ENCODE data around the gene NUMBL. TPM values are rescaled to one million over a fixed set of nuclear protein-coding genes. Genes with fewer than 3 reads are reported as not detected.

Gene NUMBL
- total RNA-seq, 1 donor from 2014 or later, result 6.4 TPM

- H3K27ac Mint-ChIP-seq, result no peak overlapping the region
- Histone ChIP-seq H3K27me3 (peaks cover 1% of the 10 kb centered on the region), H3K27ac (no peak overlapping the region), H3K9ac (no peak overlapping the region), H3K9me3 (ENCODE audit: low read depth) (no peaks in the 10 kb centered on the region), H4K20me1 (ENCODE audit: low read depth) (peaks cover 14% of the 10 kb centered on the region), H3K4me1 (peaks cover under 1% of the 10 kb centered on the region), H3K4me2 (no peak overlapping the region), H2AFZ (replicated peaks) (no peak overlapping the region), H3K79me2 (ENCODE audit: low read depth) (no peaks in the 10 kb centered on the region), H3F3A (ENCODE audit: low read depth) (peaks cover 18% of the 10 kb centered on the region), H3K36me3 (peaks cover 5% of the 10 kb centered on the region), H3K4me3 (no peak overlapping the region)
- no peak for TF ChIP-seq EZH2 (IDR thresholded peaks at IDR 0.05)
- TF ChIP-seq CTCF (IDR thresholded peaks at IDR 0.05), result no peak
- no peak for TF ChIP-seq EZH2phosphoT487 (IDR thresholded peaks at IDR 0.05)
- H3K36me3 Mint-ChIP-seq, result peaks cover 30% of the 10 kb centered on the region
- H3K9me3 Mint-ChIP-seq, result no peaks in the 10 kb centered on the region
- H3K4me1 Mint-ChIP-seq, result peaks cover 13% of the 10 kb centered on the region
- peaks cover 5% of the 10 kb centered on the region for H3K27me3 Mint-ChIP-seq (ENCODE audit: insufficient read depth, low read depth)
- no peak for DNase-seq (ENCODE audit: low spot score)
- no peak overlapping the region for H3K4me3 Mint-ChIP-seq
Observed at GRCh38 chr19:40617961-40618360, 72.5 kb downstream of the NUMBL start.

DNA sequence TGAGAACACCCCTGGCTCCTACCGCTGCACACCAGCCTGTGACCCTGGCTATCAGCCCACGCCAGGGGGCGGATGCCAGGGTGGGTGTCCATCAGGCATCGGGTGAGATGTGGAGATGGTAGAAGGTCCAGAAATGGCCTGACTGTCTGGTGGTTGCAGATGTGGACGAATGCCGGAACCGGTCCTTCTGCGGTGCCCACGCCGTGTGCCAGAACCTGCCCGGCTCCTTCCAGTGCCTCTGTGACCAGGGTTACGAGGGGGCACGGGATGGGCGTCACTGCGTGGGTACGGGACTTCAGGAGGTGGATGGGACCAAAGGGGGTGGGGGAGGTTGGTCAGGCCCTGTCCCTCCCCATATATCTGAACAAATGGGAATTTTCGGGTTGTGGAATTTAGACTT is 73.5 kb downstream of the NUMBL start:
- Histone ChIP-seq H3K4me1 (no peaks in the 10 kb centered on the region), H3F3A (ENCODE audit: low read depth) (peaks cover 23% of the 10 kb centered on the region), H3K9me3 (ENCODE audit: low read depth) (no peaks in the 10 kb centered on the region), H4K20me1 (ENCODE audit: low read depth) (peaks cover 6% of the 10 kb centered on the region), H2AFZ (replicated peaks) (no peak overlapping the region), H3K27ac (no peak overlapping the region), H3K79me2 (ENCODE audit: low read depth) (no peaks in the 10 kb centered on the region), H3K27me3 (peaks cover 11% of the 10 kb centered on the region), H3K4me2 (no peak overlapping the region), H3K4me3 (no peak overlapping the region), H3K36me3 (peaks cover 5% of the 10 kb centered on the region), H3K9ac (no peak overlapping the region)
- Mint-ChIP-seq H3K4me1 (peaks cover 13% of the 10 kb centered on the region), H3K27ac (no peak overlapping the region), H3K4me3 (no peak overlapping the region), H3K27me3 (ENCODE audit: insufficient read depth, low read depth) (peaks cover 13% of the 10 kb centered on the region), H3K36me3 (peaks cover 36% of the 10 kb centered on the region), H3K9me3 (peaks cover 5% of the 10 kb centered on the region)
- TF ChIP-seq EZH2 (IDR thresholded peaks at IDR 0.05) (no peak), EZH2phosphoT487 (IDR thresholded peaks at IDR 0.05) (no peak), CTCF (IDR thresholded peaks at IDR 0.05) (no peak)
- no peak for DNase-seq (ENCODE audit: low spot score)

DNA sequence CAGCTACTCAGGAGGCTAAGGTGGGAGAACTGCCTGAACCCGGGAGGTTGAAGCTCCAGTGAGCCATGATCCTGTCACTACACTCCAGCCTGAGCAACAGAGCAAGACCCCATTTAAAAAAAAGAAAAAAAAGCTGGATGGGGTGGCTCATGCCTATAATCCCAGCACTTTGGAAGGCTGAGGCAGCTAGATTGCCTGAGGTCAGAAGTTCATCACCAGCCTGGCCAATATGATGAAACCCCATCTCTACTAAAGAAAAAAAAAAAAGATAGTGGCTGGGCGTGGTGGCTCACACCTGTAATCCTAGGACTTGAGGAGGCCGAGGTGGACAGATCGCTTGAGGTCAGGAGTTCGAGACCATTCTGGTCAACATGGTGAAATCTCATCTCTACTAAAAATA is 74.3 kb downstream of the NUMBL start:
- no peaks in the 10 kb centered on the region for H3K4me1 ChIP-seq
- peaks cover 25% of the 10 kb centered on the region for H3F3A ChIP-seq (ENCODE audit: low read depth)

More for the DNA sequence above, 74.3 kb downstream of the NUMBL start:
- no peaks in the 10 kb centered on the region for H3K9me3 ChIP-seq (ENCODE audit: low read depth)
- Mint-ChIP-seq H3K36me3 (peaks cover 34% of the 10 kb centered on the region), H3K4me3 (no peak overlapping the region), H3K9me3 (peaks cover 5% of the 10 kb centered on the region), H3K27ac (no peak overlapping the region), H3K4me1 (peaks cover 13% of the 10 kb centered on the region), H3K27me3 (ENCODE audit: insufficient read depth, low read depth) (peaks cover 14% of the 10 kb centered on the region)
- peaks cover 8% of the 10 kb centered on the region for H4K20me1 ChIP-seq (ENCODE audit: low read depth)
- DNase-seq (ENCODE audit: low spot score), result no peak
- H3K4me3 ChIP-seq, result no peak overlapping the region
- H2AFZ ChIP-seq (replicated peaks), result no peak overlapping the region
- H3K27me3 ChIP-seq, result peaks cover 19% of the 10 kb centered on the region
- H3K27ac ChIP-seq, result no peak overlapping the region
- no peaks in the 10 kb centered on the region for H3K79me2 ChIP-seq (ENCODE audit: low read depth)
- no peak for TF ChIP-seq EZH2 (IDR thresholded peaks at IDR 0.05)
- TF ChIP-seq CTCF (IDR thresholded peaks at IDR 0.05), result no peak
- no peak for TF ChIP-seq EZH2phosphoT487 (IDR thresholded peaks at IDR 0.05)
- no peak overlapping the region for H3K9ac ChIP-seq
- H3K36me3 ChIP-seq, result peaks cover 5% of the 10 kb centered on the region
- H3K4me2 ChIP-seq, result no peak overlapping the region

Small RNA genes within 50 kb of the gene (small RNA-seq; reads per million reads assigned to genes)
- not detected for gene RNU6-195P

Other genes with a start within 250 kb of the NUMBL start
- gene SERTAD3, start 246.3 kb downstream of the NUMBL start, total RNA-seq (ENCODE audit: low replicate concordance), result 15.3 and 27.4 TPM in 2 replicates
- 11.3 and 24.4 TPM in 2 replicates for gene BLVRB, start 224.9 kb downstream of the NUMBL start, total RNA-seq (ENCODE audit: low replicate concordance)
- gene SPTBN4, start 223.7 kb downstream of the NUMBL start, total RNA-seq (ENCODE audit: low replicate concordance), result 2.5 and 8.4 TPM in 2 replicates
- gene SHKBP1, start 113.8 kb downstream of the NUMBL start, total RNA-seq (ENCODE audit: low replicate concordance), result 20.6 and 63.7 TPM in 2 replicates
- 24.7 and 70.0 TPM in 2 replicates for gene LTBP4, start 89.3 kb downstream of the NUMBL start, total RNA-seq (ENCODE audit: low replicate concordance)
- 27.7 and 89.7 TPM in 2 replicates for gene COQ8B, start 26.2 kb upstream of the NUMBL start, total RNA-seq (ENCODE audit: low replicate concordance)
- 6.5 and 12.4 TPM in 2 replicates for gene ITPKC, start 26.5 kb upstream of the NUMBL start, total RNA-seq (ENCODE audit: low replicate concordance)
- 1.9 and 4.3 TPM in 2 replicates for gene ACTMAP, start 59.8 kb upstream of the NUMBL start, total RNA-seq (ENCODE audit: low replicate concordance)
- 112 and 179 TPM in 2 replicates for gene SNRPA, start 60.6 kb upstream of the NUMBL start, total RNA-seq (ENCODE audit: low replicate concordance)
- gene MIA, start 84.9 kb upstream of the NUMBL start, total RNA-seq (ENCODE audit: low replicate concordance), result not detected in 2 replicates
- 12.9 and 27.0 TPM in 2 replicates for gene RAB4B, start 87.6 kb upstream of the NUMBL start, total RNA-seq (ENCODE audit: low replicate concordance)
- 27.0 and 97.3 TPM in 2 replicates for gene EGLN2, start 108.5 kb upstream of the NUMBL start, total RNA-seq (ENCODE audit: low replicate concordance)
- gene CYP2A6, start 159.8 kb upstream of the NUMBL start, total RNA-seq (ENCODE audit: low replicate concordance), result not detected in 2 replicates
- not detected in 2 replicates for gene CYP2A7, start 191.6 kb upstream of the NUMBL start, total RNA-seq (ENCODE audit: low replicate concordance)